ENCODE results near the gene MBNL1. TPM values are rescaled to one million over a fixed set of nuclear protein-coding genes. Genes with fewer than 3 reads are reported as not detected.

Gene MBNL1
- total RNA-seq, 2 experiments from 2014 or later, result 371 to 382 TPM

DNA sequence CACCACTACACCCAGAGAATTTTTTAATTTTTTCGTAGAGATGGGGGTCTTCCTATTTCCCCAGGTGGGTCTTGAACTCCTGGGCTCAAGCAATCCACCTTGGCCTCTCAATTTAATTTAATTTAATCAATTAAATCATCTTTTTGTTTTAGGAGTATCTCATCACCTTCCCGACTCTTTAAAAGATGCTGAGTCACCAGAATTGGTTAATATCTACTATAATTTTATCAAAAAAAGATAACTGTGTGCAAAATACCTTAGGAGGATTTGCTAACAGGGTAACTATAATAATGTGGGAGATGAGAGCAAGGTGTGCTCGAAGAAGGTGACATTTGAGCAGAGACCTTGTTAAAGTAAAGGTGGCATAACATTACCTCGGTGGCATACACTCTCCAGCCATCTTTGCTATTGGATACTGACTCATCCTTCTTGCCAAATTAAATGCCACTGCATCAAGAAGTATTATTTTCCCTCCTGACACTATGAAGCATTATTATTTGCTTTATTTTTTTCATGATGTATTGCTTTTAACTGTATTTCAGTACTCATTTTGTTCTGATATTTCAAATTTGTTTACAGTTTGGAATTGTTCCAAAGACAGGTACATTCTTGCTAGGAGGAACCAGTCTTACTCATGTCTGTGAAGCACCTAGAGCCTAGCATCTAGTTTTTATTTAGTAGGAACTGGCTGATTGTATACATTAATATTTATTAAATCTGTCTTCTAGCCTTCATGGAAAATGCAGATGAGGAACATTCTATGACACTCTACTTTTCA, 200.7 kb downstream of the MBNL1 start:
- ChIA-PET CTCF (no interaction called here), POLR2A (no interaction called here)

DNA sequence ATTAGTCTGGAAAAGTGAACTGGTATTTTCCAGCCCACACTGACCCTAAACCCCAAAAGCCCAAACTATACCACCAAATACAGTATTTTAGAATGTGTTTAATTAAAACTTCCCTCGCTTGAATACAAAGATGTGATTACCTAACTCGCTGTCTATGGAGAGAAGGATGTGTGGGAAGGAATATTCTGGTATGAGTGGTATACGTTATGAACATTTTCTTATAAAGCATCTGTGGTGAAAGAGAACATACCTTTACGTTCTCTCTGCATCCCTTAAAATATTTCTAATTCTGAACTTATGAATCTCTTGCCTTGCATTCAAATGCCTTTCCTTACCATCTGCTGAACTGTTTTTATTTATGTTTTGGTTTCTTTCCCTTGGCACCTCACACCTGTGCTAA, 201.4 kb downstream of the MBNL1 start:
- ChIA-PET CTCF (no interaction called here), POLR2A (no interaction called here)

DNA sequence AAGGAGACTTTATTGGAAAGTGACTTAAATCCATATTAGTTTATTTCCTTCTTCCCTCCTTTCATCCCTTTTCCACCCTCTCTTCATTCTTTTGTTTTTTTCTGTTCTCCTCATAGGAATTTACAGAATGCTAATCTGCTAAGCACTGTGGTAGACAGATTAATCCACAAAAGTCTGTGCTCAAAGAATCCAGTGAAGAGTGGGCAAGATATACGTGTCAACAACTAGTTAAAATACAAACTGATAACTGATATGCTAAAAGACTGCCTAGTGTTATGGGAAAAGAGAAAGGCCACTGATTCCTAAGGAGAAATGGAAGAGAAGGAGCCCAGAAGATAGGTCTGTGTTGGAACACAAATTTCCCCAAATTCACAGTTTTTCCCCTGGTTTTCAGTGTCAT, 202.2 kb downstream of the MBNL1 start:
- POLR2A ChIA-PET, result no interaction called here
- CTCF ChIA-PET, result no interaction called here

- ChIA-PET POLR2A (interaction anchor here (1.2 kb wide), 1 partner anchor 65 kb away, joined by 3 read pairs; no protein-coding TSS in a partner anchor), CTCF (interaction anchor here (0.5 to 1.6 kb wide), 9 partner anchors 12 to 287 kb away, joined by 3 to 5 read pairs (median 3); no protein-coding TSS in a partner anchor)
Measured at GRCh38 chr3:152471814-152472671, 203.3 kb downstream of the MBNL1 start.

DNA sequence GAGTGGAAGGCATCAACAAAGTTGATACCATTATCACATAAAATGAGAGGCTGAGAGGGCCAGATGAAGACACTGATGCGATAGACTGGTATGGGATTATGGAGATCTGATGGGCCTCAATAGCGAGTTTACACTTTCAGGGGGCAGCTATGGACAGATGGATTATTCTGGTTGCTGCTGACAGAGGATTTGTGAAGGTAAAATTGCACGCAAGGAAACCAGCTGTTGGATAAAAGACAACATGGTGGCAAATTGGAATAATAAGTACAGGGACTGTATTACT, 203.9 kb downstream of the MBNL1 start:
- ChIA-PET POLR2A (interaction anchor here (1.2 kb wide), 1 partner anchor 65 kb away, joined by 3 read pairs; no protein-coding TSS in a partner anchor), CTCF (interaction anchor here (0.7 to 1.6 kb wide), 3 partner anchors 11 to 113 kb away, joined by 3 to 5 read pairs (median 4); no protein-coding TSS in a partner anchor)

DNA sequence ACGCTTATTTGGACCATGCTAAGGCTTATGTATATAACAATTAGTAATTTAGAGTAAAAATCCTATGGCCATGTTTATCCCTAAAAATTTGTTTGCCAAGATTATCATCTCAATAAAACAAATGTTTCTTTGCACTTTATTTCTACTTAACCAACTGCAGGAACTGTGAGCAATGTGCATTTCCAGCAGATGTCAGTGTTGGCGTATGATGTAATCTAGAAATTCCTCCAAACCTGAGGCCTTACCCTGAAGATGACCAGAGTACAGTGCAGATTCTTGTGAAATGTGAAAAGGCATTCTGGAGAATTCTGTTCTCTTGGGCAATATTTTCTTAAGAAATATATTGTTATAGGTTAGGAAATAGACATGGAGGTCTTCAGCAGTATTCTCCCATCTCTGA, 205.9 kb downstream of the MBNL1 start:
- POLR2A ChIA-PET, result no interaction called here
- CTCF ChIA-PET, result no interaction called here

DNA sequence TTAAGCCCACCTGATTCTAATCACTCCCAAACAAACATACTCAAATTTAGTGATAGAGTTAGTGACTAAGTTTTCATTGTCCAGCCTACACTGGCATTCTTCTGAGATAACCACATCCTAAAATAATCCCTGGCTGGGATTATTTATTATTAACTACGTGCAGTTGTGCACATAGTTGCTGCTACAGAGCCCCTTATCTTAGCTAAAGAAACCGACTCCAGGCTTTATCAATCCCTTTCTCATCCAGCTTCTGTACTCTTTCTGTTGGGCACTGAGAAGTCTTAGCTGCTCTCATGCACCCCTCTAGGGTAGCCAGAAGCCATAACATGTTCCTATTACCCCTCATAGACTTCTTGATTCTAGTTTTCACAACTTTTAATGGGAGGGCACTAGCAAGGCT, 208.7 kb downstream of the MBNL1 start:
- CTCF ChIA-PET, result no interaction called here
- POLR2A ChIA-PET, result no interaction called here

DNA sequence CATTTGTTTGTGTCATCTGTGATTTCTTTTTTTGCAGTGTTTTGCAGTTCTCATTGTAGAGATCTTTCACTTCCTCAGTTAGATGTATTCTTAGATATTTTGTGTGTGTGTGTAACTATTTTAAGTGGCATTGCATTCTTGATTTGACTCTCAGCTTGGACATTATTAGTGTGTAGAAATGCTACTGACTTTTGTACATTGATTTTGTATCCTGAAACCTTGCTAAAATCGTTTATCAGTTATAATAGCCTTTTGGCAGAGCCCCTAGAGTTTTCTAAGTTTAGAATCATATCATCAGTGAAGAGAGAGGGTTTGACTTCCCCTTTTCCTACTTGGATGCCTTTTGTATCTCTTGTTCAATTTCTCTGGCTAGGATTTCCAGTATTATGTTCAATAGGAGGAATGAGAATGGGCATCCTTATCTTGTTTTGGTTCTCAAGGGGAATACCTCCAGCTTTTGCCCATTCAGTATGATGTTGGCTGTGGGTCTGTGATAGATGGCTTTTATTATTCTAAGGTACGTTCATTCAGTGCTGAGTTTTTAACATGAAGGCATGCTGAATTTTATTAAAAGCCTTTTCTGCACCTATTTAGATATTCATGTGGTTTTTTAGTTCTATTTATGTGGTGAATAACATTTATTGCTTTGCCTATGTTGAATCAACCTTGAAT, 211.7 kb downstream of the MBNL1 start:
- ChIA-PET POLR2A (no interaction called here), CTCF (no interaction called here)

- POLR2A ChIA-PET, result no interaction called here
- CTCF ChIA-PET, result no interaction called here
Measured at GRCh38 chr3:152486364-152486763, 217.6 kb downstream of the MBNL1 start.

DNA sequence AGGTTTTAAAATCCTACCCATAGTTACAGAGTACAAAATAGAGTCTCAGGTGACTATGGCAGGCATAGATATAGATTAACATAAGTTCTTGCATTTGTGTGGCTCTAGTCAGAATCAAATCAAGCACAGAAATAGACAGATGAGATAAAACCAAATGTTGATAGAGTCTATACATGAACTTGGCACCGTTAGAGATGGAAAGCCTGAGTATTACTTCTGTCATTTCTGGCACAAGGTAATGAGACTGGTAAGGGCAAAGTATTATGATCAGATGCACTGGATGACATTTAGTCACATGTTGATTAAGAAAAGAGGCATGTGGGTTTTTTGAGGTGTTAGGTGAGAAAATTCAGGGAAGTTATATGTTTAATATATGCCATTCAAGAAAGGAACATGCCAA, 219.7 kb downstream of the MBNL1 start:
- ChIA-PET CTCF (no interaction called here), POLR2A (no interaction called here)

- POLR2A ChIA-PET, result no interaction called here
- CTCF ChIA-PET, result no interaction called here
Measured at GRCh38 chr3:152491922-152492321, 223.2 kb downstream of the MBNL1 start.

DNA sequence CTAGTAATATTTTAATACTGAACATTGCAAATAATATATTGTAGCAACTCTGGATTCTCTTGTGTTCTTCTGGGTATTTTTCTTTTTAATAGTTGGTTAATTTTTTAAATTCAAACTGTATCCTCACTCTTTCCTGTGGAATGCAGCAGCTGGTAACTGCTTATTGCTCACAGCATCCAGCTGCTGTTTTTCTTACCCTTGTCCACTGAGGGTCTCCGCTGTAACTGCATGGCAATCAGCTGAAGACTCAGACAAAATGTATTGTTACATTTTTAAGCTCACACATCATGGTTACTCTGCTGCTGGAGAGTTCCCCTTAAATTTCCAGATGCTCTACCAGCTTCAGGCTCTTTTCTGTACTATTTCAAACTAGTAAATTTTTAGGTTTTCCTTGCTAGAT, 227.6 kb downstream of the MBNL1 start:
- CTCF ChIA-PET, result no interaction called here
- POLR2A ChIA-PET, result no interaction called here

- POLR2A ChIA-PET, result no interaction called here
- CTCF ChIA-PET, result no interaction called here
Measured at GRCh38 chr3:152496716-152497115, 228.0 kb downstream of the MBNL1 start.

DNA sequence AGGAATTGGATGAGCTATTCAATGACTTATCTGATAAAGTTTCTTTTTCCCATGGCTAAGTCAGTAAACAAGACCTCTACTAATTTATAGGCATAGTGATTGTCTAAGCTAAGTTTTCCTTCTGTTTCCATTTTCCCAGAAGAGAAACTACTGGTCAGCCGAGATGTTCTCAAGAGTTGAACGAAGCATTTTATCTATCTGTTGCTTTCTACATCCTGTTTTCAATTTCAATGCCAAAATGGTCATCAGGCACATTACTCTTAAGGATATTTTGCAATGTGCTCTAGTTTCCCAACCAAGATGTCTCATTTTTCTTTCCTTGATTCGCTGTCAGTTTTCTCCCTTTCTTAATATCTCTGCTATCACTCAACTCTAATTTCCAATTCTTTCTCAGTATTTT, 228.7 kb downstream of the MBNL1 start:
- ChIA-PET POLR2A (interaction anchor here (0.5 kb wide), 1 partner anchor 22 kb away, joined by 6 read pairs; no protein-coding TSS in a partner anchor), CTCF (no interaction called here)

DNA sequence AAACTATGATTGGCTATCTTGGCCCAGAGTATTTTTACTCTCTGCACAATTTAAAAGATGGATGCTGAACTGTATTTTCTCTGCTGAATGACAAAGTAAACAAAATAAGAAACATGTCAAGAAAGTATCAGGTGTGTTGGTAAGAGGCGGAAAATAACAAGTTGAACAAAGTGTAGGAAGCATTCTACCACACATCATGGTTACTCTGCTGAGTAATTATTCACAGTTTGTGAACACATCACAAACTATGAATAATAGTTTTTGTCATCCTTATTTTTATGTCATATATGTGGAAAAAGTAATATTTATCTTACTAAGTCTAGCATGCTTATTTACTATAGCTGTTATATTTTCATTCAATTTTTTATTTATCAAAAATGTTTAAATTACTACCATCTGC, 229.2 kb downstream of the MBNL1 start:
- ChIA-PET POLR2A (interaction anchor here (0.5 kb wide), 1 partner anchor 23 kb away, joined by 6 read pairs; no protein-coding TSS in a partner anchor), CTCF (no interaction called here)

DNA sequence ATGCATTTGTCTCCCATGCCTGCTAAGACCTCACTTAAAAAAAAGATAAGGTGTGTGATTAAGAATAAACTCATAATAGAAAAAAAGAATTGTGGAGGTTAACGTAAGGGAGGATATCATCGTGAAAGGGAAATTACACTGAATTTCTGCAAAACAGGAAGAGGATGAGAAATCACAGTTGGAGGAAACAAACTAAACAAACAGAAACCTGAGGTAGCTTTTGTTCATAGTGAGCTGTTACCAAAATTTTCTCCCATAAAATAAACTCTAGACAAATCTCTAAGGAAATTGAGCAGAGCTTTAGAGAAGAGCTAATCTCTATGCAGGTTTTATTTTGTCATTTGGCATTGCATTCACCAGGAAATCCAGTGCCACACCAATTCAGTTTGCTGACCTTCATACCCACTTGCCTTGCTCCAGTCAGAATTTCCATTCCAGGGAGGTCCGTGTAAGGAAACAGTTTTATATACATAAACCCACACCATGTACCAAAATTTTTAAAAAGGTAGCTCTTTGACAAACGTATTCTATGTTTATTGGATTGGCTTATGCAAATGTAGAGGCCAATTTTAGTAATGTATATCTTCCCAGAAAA, 231.2 kb downstream of the MBNL1 start:
- CTCF ChIA-PET, result no interaction called here

DNA sequence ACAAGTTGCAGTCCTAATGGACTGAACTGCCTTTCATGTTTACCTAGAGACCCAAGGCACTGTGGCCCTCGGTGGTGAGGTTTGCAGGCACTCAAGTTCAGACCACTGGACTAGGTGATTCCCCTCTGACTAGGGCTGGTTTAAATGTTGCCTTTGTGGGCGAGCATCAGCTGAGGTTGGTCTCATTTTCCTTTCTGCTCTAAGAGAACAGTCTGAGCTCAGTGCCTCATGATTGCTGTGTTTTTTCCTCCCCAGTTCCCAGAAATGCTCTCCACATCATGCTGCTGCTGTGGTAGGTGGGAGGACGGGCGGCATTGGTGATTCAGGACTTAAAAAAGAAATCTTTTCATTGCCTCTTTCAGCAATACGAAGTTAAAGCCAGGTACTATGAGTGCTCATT, 237.2 kb downstream of the MBNL1 start:
- POLR2A ChIA-PET, result no interaction called here
- CTCF ChIA-PET, result interaction anchor here (1.1 kb wide), 1 partner anchor 19 kb away, joined by 3 read pairs; no protein-coding TSS in a partner anchor

More for the DNA sequence above, 231.2 kb downstream of the MBNL1 start:
- POLR2A ChIA-PET, result no interaction called here

- ChIA-PET CTCF (no interaction called here), POLR2A (no interaction called here)
Measured at GRCh38 chr3:152508705-152509104, 240.0 kb downstream of the MBNL1 start.

DNA sequence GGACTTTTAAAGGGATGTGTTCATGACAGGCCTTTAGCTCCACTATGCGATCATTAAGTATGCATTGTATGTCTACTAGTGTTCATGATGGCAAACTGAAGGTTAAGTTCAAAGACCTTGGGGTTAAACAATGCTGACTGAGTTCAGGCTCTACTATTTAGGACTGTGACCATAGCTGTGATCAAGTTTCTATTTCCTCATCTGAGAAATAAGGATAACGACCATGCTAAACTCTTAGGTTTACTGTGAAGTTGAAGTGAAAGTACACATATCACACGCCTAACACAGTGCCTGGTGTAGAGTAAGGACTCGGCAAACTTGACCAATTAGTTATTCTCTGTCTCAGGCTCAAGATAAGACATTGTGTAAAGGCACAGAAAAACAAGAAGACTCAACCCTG, 243.2 kb downstream of the MBNL1 start:
- ChIA-PET CTCF (interaction anchor here (0.8 to 1.2 kb wide), 2 partner anchors 14 to 21 kb away, joined by 3 read pairs; no protein-coding TSS in a partner anchor), POLR2A (no interaction called here)

- POLR2A ChIA-PET, result no interaction called here
- CTCF ChIA-PET, result no interaction called here
Measured at GRCh38 chr3:152513301-152513960, 244.7 kb downstream of the MBNL1 start.
